H1 (cell line): Measurements from ENCODE around the gene CYP27B1. TPM values are rescaled to one million over a fixed set of nuclear protein-coding genes. Genes with fewer than 3 reads are reported as not detected.

ENCODE experiments used
- CEBPB ChIP-seq: IDR thresholded peaks from 2 replicates; pipeline ENCODE4 v1.6.1; 2012; ENCODE audit warnings: low read depth, low read length
- CHD7 ChIP-seq: fragments of 300-600 bp; sonication (generic); IDR thresholded peaks from 2 replicates; pipeline ENCODE4 v1.7.1; 2012; ENCODE audit warnings: low read length, moderate library complexity, mild to moderate bottlenecking, inconsistent platforms; ENCODE audit not compliant: insufficient replicate concordance
- CTBP2 ChIP-seq: IDR thresholded peaks from 2 replicates; pipeline ENCODE4 v1.7.0; 2011; ENCODE audit warnings: borderline replicate concordance, mild to moderate bottlenecking, moderate library complexity, mixed read lengths, low read length; ENCODE audit not compliant: insufficient read depth, insufficient read length
- GTF2F1 ChIP-seq: IDR thresholded peaks from 2 replicates; pipeline ENCODE4 v1.6.1; 2012; ENCODE audit warnings: low read depth, low read length, improper control_type of control experiment, borderline replicate concordance
- RAD21 ChIP-seq, 2 experiments: IDR thresholded peaks in 1 of 2; conservative IDR thresholded peaks in 1 of 2; 2 replicates each; pipeline ENCODE4 v1.6.1; 2011; ENCODE audit warnings: low read depth in 2 of 2, low read length in 2 of 2, improper control_type of control experiment in 1 of 2, inconsistent platforms in 1 of 2, mild to moderate bottlenecking in 1 of 2, moderate library complexity in 1 of 2
- SIX5 ChIP-seq: IDR thresholded peaks from 2 replicates; pipeline ENCODE4 v1.6.1; 2011; ENCODE audit warnings: mild to moderate bottlenecking, low read depth, low read length
- SUZ12 ChIP-seq: fragments of 200-600 bp; sonication (generic); IDR thresholded peaks from 2 replicates; pipeline ENCODE4 v1.6.1; 2012; ENCODE audit warnings: mild to moderate bottlenecking, inconsistent platforms, low read length, moderate library complexity, mixed read lengths
- TAF1 ChIP-seq: IDR thresholded peaks from 2 replicates; pipeline ENCODE4 v1.6.1; 2011; ENCODE audit warnings: mild to moderate bottlenecking, low read depth, low read length
- USF2 ChIP-seq: IDR thresholded peaks from 2 replicates; pipeline ENCODE4 v1.6.1; 2011; ENCODE audit warnings: low read length, improper control_type of control experiment
- polyA plus RNA-seq, 7 experiments: library from polyadenylated mRNA; depleted of rRNA in 3 of 7; stranded (reverse) in 5 of 7; unstranded in 2 of 7; fragments of >200 nt in 5 of 7; fragments of 200-250 nt in 2 of 7; gene quantifications; 1 replicate in 5 of 7; 2 replicates in 1 of 7; 4 replicates in 1 of 7; pipeline versions ENCODE4 v1.2.1 to v1.2.3, GENCODE V29; 2011 to 2013; ENCODE audit warnings: missing spikeins in 2 of 7, mixed read lengths in 2 of 7
- total RNA-seq: library from RNA; stranded (reverse); fragmentation: NEBNext Ultra II Directional; extraction: Animal tissue kit (Norgen Biotek cat#: 25700); gene quantifications from 2 replicates; pipeline ENCODE4 v1.2.1, GENCODE V29; 2021

Gene CYP27B1
- total and polyA plus RNA-seq, 2 of the 8 experiments (the other 6 are each of a cell fraction or from before 2014, with no cell fraction given), result 2.9 to 3.3 TPM

- TF ChIP-seq CHD7, result no peak
- peak; percentile 1 to 18; a peak in 2 of 4 replicates for TF ChIP-seq RAD21 (IDR thresholded peaks at IDR 0.05 in 1 of 2, conservative IDR thresholded peaks at IDR 0.05 in 1 of 2; ENCODE audit: low read depth in 2 of 2, low read length in 2 of 2)
- peak; percentile 85 for TF ChIP-seq SUZ12
- TF ChIP-seq SIX5, result no peak
- no peak for TF ChIP-seq CTBP2
- no peak for TF ChIP-seq USF2
- TF ChIP-seq CEBPB, result no peak
- TF ChIP-seq GTF2F1, result 0 out of 2 replicates have a peak, but pooled peaks have one; percentile 11
- peak; percentile 64 for TF ChIP-seq TAF1
These were observed 1.7 kb downstream of the CYP27B1 start (continued) for GRCh38 chr12:57765003-57765697.
